ENCODE results near the gene CABP7. TPM values are rescaled to one million over a fixed set of nuclear protein-coding genes. Genes with fewer than 3 reads are reported as not detected.

The CABP7 gene
- total RNA-seq, 2 experiments from 2014 or later, result 0.33 to 0.45 TPM

DNA sequence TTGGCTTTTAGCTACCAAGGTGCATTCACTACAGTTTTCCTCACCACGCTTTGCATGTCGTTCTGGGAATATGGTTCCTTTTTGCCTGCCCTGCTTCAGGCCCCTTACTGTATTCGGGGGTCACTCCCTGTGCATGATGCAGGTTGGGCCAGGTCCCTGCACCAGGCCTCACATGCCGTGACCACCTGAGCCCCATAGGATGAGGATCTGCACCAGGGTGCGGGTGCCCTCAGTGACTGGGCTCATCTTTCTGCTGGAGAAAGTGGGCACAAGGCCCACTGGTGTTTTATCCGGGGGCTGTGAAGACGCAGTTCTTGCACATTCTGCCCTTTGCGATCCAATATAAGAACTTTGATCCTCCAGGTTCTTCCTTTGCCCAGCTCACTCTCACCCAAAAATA is 45.7 kb upstream of the CABP7 start:
- no peaks in the 10 kb centered on the region for H3K9me3 Mint-ChIP-seq
- no peaks in the 10 kb centered on the region for H3K9me3 ChIP-seq (ENCODE audit: control insufficient read depth in 1 of 2, insufficient read depth in 1 of 2, low read length in 2 of 2)
- ATAC-seq (ENCODE audit: poor library complexity) (no peak), DNase-seq (no peak)
- no peak overlapping the region for H3K27ac Mint-ChIP-seq
- no peaks in the 10 kb centered on the region for H3K27me3 ChIP-seq (ENCODE audit: control insufficient read depth in 1 of 2, insufficient read depth in 2 of 2, low read length in 2 of 2)
- H3K36me3 ChIP-seq (ENCODE audit: insufficient read depth, low read length), result peaks cover 88% of the 10 kb centered on the region
- H3K36me3 Mint-ChIP-seq (ENCODE audit: low read depth), result peaks cover 97% of the 10 kb centered on the region
- H3K4me1 Mint-ChIP-seq (ENCODE audit: low read depth), result no peaks in the 10 kb centered on the region
- no peak overlapping the region for H3K4me3 ChIP-seq (ENCODE audit: low read length)
- intact Hi-C loops (cut with DNase I, micrococcal nuclease), result no loop called here
- no peaks in the 10 kb centered on the region for H3K4me1 ChIP-seq (ENCODE audit: insufficient read depth, low read length)
- ChIA-PET POLR2A (no interaction called here), CTCF (no interaction called here)
- no peaks in the 10 kb centered on the region for H3K27me3 Mint-ChIP-seq
- no peak overlapping the region for H3K4me3 Mint-ChIP-seq
- TF ChIP-seq, protein P1, sequence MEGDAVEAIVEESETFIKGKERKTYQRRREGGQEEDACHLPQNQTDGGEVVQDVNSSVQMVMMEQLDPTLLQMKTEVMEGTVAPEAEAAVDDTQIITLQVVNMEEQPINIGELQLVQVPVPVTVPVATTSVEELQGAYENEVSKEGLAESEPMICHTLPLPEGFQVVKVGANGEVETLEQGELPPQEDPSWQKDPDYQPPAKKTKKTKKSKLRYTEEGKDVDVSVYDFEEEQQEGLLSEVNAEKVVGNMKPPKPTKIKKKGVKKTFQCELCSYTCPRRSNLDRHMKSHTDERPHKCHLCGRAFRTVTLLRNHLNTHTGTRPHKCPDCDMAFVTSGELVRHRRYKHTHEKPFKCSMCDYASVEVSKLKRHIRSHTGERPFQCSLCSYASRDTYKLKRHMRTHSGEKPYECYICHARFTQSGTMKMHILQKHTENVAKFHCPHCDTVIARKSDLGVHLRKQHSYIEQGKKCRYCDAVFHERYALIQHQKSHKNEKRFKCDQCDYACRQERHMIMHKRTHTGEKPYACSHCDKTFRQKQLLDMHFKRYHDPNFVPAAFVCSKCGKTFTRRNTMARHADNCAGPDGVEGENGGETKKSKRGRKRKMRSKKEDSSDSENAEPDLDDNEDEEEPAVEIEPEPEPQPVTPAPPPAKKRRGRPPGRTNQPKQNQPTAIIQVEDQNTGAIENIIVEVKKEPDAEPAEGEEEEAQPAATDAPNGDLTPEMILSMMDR (IDR thresholded peaks at IDR 0.05), result no peak
- H3K27ac ChIP-seq (ENCODE audit: low read depth in 1 of 2, low read length in 2 of 2), result no peak overlapping the region

DNA sequence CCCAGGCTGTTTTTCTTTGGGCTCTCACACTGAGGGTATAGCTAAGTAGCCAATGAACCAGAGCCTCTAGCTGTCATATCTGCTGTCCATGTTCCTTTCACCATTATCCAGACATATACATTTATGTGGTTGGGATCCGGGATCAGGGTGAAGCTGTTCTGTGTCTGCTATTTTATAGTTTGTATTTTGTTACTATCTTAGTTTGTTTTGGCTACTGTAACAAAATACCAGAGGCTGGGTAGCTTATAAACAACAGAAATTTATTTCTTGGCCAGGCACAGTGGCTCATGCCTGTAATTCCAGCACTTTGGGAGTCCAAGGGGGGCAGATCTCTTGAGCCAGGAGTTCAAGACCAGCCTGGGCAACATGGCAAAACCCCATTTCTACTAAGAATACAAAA is 40.5 kb upstream of the CABP7 start:
- intact Hi-C loops (cut with DNase I, micrococcal nuclease), result no loop called here
- Mint-ChIP-seq H3K27me3 (no peaks in the 10 kb centered on the region), H3K4me3 (no peak overlapping the region), H3K4me1 (ENCODE audit: low read depth) (no peaks in the 10 kb centered on the region), H3K36me3 (ENCODE audit: low read depth) (peaks cover 99% of the 10 kb centered on the region), H3K27ac (no peak overlapping the region), H3K9me3 (no peaks in the 10 kb centered on the region)
- DNase-seq (no peak), ATAC-seq (ENCODE audit: poor library complexity) (no peak)
- Histone ChIP-seq H3K27me3 (ENCODE audit: control insufficient read depth in 1 of 2, insufficient read depth in 2 of 2, low read length in 2 of 2) (no peaks in the 10 kb centered on the region), H3K9me3 (ENCODE audit: control insufficient read depth in 1 of 2, insufficient read depth in 1 of 2, low read length in 2 of 2) (no peaks in the 10 kb centered on the region), H3K4me1 (ENCODE audit: insufficient read depth, low read length) (no peaks in the 10 kb centered on the region), H3K36me3 (ENCODE audit: insufficient read depth, low read length) (peaks cover 90% of the 10 kb centered on the region), H3K27ac (ENCODE audit: low read depth in 1 of 2, low read length in 2 of 2) (no peak overlapping the region), H3K4me3 (ENCODE audit: low read length) (no peak overlapping the region)
- ChIA-PET POLR2A (no interaction called here), CTCF (no interaction called here)
- TF ChIP-seq, protein P1 (IDR thresholded peaks at IDR 0.05), result no peak

DNA sequence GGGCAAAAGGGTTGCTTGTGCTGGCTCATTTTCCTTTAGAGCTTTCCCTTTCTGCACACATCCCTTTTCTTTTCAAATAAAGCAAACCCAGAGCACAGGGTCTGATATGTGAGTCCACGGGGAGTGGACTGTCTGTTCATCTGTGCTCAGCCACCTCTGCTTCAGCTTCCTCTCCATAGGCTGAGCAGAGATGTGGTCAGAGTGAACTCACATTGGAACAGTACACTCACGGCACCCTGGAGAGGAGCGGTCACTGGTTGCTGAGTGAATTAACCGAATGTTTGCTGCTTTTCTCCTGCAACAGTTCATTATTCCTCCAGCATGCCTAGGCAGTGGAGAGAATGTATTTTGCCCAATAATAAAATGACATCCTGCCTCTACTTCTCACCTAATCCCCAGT is 36.3 kb upstream of the CABP7 start:
- peaks cover 87% of the 10 kb centered on the region for H3K36me3 Mint-ChIP-seq (ENCODE audit: low read depth)
- Histone ChIP-seq H3K27me3 (ENCODE audit: control insufficient read depth in 1 of 2, insufficient read depth in 2 of 2, low read length in 2 of 2) (no peaks in the 10 kb centered on the region), H3K4me3 (ENCODE audit: low read length) (no peak overlapping the region), H3K36me3 (ENCODE audit: insufficient read depth, low read length) (peaks cover 82% of the 10 kb centered on the region), H3K9me3 (ENCODE audit: control insufficient read depth in 1 of 2, insufficient read depth in 1 of 2, low read length in 2 of 2) (no peaks in the 10 kb centered on the region), H3K27ac (ENCODE audit: low read depth in 1 of 2, low read length in 2 of 2) (no peak overlapping the region), H3K4me1 (ENCODE audit: insufficient read depth, low read length) (no peaks in the 10 kb centered on the region)
- intact Hi-C loops (cut with DNase I, micrococcal nuclease), result no loop called here
- H3K4me1 Mint-ChIP-seq (ENCODE audit: low read depth), result no peaks in the 10 kb centered on the region
- POLR2A ChIA-PET, result no interaction called here
- ATAC-seq (ENCODE audit: poor library complexity), result no peak
- CTCF ChIA-PET, result no interaction called here
- H3K4me3 Mint-ChIP-seq, result no peak overlapping the region
- DNase-seq, result no peak
- no peak overlapping the region for H3K27ac Mint-ChIP-seq
- TF ChIP-seq, protein P1 (IDR thresholded peaks at IDR 0.05), result no peak
- no peaks in the 10 kb centered on the region for H3K9me3 Mint-ChIP-seq
- H3K27me3 Mint-ChIP-seq, result no peaks in the 10 kb centered on the region

Data from CD4-positive, alpha-beta T cell (primary cell).